Lower leg skin (tissue), 3 donors: ENCODE data around the gene GNAI2.

Experiments used
- CTCF ChIP-seq, 3 donors: fragments of 450-650 bp; IDR thresholded peaks; one replicate each; pipeline ENCODE4 v1.5.1; 2016; ENCODE audit warnings: antibody characterized with exemption in 3 of 3, mild to moderate bottlenecking in 3 of 3, moderate library complexity in 2 of 3
- POLR2A ChIP-seq, 2 donors: fragments of 450-650 bp; IDR thresholded peaks; one replicate each; pipeline ENCODE4 v1.6.1; 2016 to 2017; ENCODE audit warnings: antibody characterized with exemption in 2 of 2, mild to moderate bottlenecking in 1 of 2, moderate library complexity in 1 of 2

- TF ChIP-seq POLR2A (IDR thresholded peaks at IDR 0.05): no peak
- TF ChIP-seq CTCF (IDR thresholded peaks at IDR 0.05): no peak
These were observed 39.7 kb upstream of the GNAI2 start for GRCh38 chr3:50196253-50196801.
